Hepatocyte (in vitro differentiated cells): ENCODE measurements around the gene HIPK3. TPM values are rescaled to one million over a fixed set of nuclear protein-coding genes. Genes with fewer than 3 reads are reported as not detected.

Experiments
- DNase-seq: peaks from one replicate; pipeline ENCODE4 v3.0.0-alpha.2; 2016; ENCODE audit warnings: low spot score
- H2AFZ ChIP-seq: fragments of 200-600 bp; sonication (generic); 2 replicates; pipeline ENCODE4 v1.6.0; 2016; ENCODE audit warnings: antibody characterized with exemption, mild to moderate bottlenecking
- H3K27ac ChIP-seq: fragments of 200-600 bp; sonication (generic); 2 replicates; pipeline ENCODE4 v1.5.1; 2016; ENCODE audit warnings: mild to moderate bottlenecking
- H3K27me3 ChIP-seq: fragments of 200-600 bp; sonication (generic); 2 replicates; pipeline ENCODE4 v1.6.1; 2016
- H3K36me3 ChIP-seq: fragments of 200-600 bp; sonication (generic); replicated peaks from 2 replicates; pipeline ENCODE4 v1.5.1; 2016; ENCODE audit warnings: low read depth; ENCODE audit not compliant: insufficient read depth
- H3K4me1 ChIP-seq: fragments of 200-600 bp; sonication (generic); 2 replicates; pipeline ENCODE4 v1.5.1; 2016; ENCODE audit warnings: mild to moderate bottlenecking, moderate library complexity; ENCODE audit not compliant: insufficient read depth
- H3K4me2 ChIP-seq: fragments of 200-600 bp; sonication (generic); 2 replicates; pipeline ENCODE4 v1.6.0; 2016
- H3K4me3 ChIP-seq: fragments of 200-600 bp; sonication (generic); 2 replicates; pipeline ENCODE4 v1.5.1; 2016; ENCODE audit warnings: mild to moderate bottlenecking
- H3K79me2 ChIP-seq: fragments of 200-600 bp; sonication (generic); 2 replicates; pipeline ENCODE4 v1.6.0; 2017; ENCODE audit warnings: mild to moderate bottlenecking
- H3K9me2 ChIP-seq: fragments of 200-600 bp; sonication (generic); replicated peaks from 2 replicates; pipeline ENCODE4 v1.6.0; 2017; ENCODE audit warnings: mild to moderate bottlenecking; ENCODE audit not compliant: insufficient read depth
- H3K9me3 ChIP-seq: fragments of 200-600 bp; sonication (generic); 2 replicates; pipeline ENCODE4 v1.5.1; 2016; ENCODE audit warnings: low read depth, mild to moderate bottlenecking
- H4K20me1 ChIP-seq: fragments of 200-600 bp; sonication (generic); 2 replicates; pipeline ENCODE4 v1.6.0; 2016; ENCODE audit warnings: mild to moderate bottlenecking; ENCODE audit not compliant: insufficient read depth, poor library complexity, severe bottlenecking
- CTCF ChIP-seq: fragments of 200-600 bp; sonication (generic); IDR thresholded peaks from 2 replicates; pipeline ENCODE4 v1.5.1; 2016; ENCODE audit warnings: antibody characterized with exemption, mild to moderate bottlenecking; ENCODE audit not compliant: poor library complexity
- EZH2 ChIP-seq: fragments of 200-600 bp; sonication (generic); IDR thresholded peaks from 2 replicates; pipeline ENCODE4 v1.6.1; 2016; ENCODE audit warnings: antibody characterized with exemption, mild to moderate bottlenecking, borderline replicate concordance
- EZH2phosphoT487 ChIP-seq: fragments of 200-600 bp; sonication (generic); IDR thresholded peaks from one replicate; pipeline ENCODE4 v1.6.1; 2018; ENCODE audit warnings: antibody characterized with exemption, mild to moderate bottlenecking, low read depth, moderate library complexity; ENCODE audit not compliant: unreplicated experiment, severe bottlenecking
- WGBS: methylation state at CpG from one replicate; pipeline ENCODE4 v1.1.6; 2016; ENCODE audit warnings: low lambda C conversion rate; ENCODE audit errors: missing lambda C conversion rate; 5-methylcytosine and 5-hydroxymethylcytosine counted together
- polyA plus RNA-seq: library from polyadenylated mRNA; unstranded; fragments of >200 nt; fragmentation: Nextera tagmentation; extraction: Ambion mirVana; gene quantifications from 2 replicates; pipeline ENCODE4 v1.2.1, GENCODE V29; 2016
- total RNA-seq: library from RNA; depleted of rRNA; stranded (reverse); fragments of >200 nt; gene quantifications from 2 replicates; pipeline ENCODE4 v1.2.3, GENCODE V29; 2014

Gene HIPK3
- total and polyA plus RNA-seq, 2 experiments from 2014 or later, result 25.0 to 123 TPM

GRCh38 chr11:33320016-33320813 lies 63.0 kb downstream of the HIPK3 start:
- Histone ChIP-seq H3K9me2 (no peaks in the 10 kb centered on the region), H2AFZ (no peak overlapping the region), H3K27me3 (no peaks in the 10 kb centered on the region), H3K4me1 (peaks cover 25% of the 10 kb centered on the region), H3K4me3 (no peak overlapping the region), H3K79me2 (peaks cover 100% of the 10 kb centered on the region), H4K20me1 (peaks cover 68% of the 10 kb centered on the region), H3K9me3 (no peaks in the 10 kb centered on the region), H3K36me3 (no peaks in the 10 kb centered on the region), H3K4me2 (peak overlapping the region; percentile 58), H3K27ac (peak overlapping the region; percentile 60)
- TF ChIP-seq CTCF (no peak), EZH2 (no peak), EZH2phosphoT487 (no peak)
- no peak for DNase-seq
- WGBS, result 64% methylated on average over 1 of the region's 1 CpG

GRCh38 chr11:33320814-33321330 lies 63.7 kb downstream of the HIPK3 start:
- DNase-seq, result peak; percentile 11
- 28% methylated on average over 6 of the region's 6 CpGs for WGBS
- Histone ChIP-seq H3K4me3 (no peak overlapping the region), H3K27me3 (no peaks in the 10 kb centered on the region), H3K4me2 (peak overlapping the region; percentile 58), H4K20me1 (peaks cover 66% of the 10 kb centered on the region), H3K9me3 (no peaks in the 10 kb centered on the region), H3K79me2 (peaks cover 100% of the 10 kb centered on the region), H3K4me1 (peaks cover 28% of the 10 kb centered on the region), H2AFZ (no peak overlapping the region), H3K27ac (peak overlapping the region; percentile 60), H3K36me3 (no peaks in the 10 kb centered on the region), H3K9me2 (no peaks in the 10 kb centered on the region)
- no peak for TF ChIP-seq CTCF
- TF ChIP-seq EZH2, result no peak
- no peak for TF ChIP-seq EZH2phosphoT487

- Histone ChIP-seq H3K79me2 (peaks cover 100% of the 10 kb centered on the region), H3K27ac (peak overlapping the region; percentile 60), H3K4me3 (no peak overlapping the region), H3K9me2 (no peaks in the 10 kb centered on the region), H3K9me3 (no peaks in the 10 kb centered on the region), H3K27me3 (no peaks in the 10 kb centered on the region), H2AFZ (no peak overlapping the region), H3K4me2 (peak overlapping the region; percentile 58), H4K20me1 (peaks cover 62% of the 10 kb centered on the region), H3K4me1 (peaks cover 32% of the 10 kb centered on the region), H3K36me3 (no peaks in the 10 kb centered on the region)
- TF ChIP-seq EZH2phosphoT487 (no peak), CTCF (no peak)
- no peak for DNase-seq
These were observed 64.2 kb downstream of the HIPK3 start for GRCh38 chr11:33321422-33321821.
